SK-N-SH treated with all-trans-retinoic acid at 6 μM for 48 hours (cell line): Measurements from ENCODE around the gene POLR3A.

ENCODE experiments used
- ATAC-seq: fragments of 200-7000 bp; cut with Tn5 transposase; 3 replicates; pipeline ENCODE4 v1.9.1; 2020; ENCODE audit warnings: mild to moderate bottlenecking, moderate library complexity
- ARNTL ChIP-seq: fragments of 450-650 bp; formaldehyde crosslinking; IDR thresholded peaks from 2 replicates; pipeline ENCODE4 v1.5.0; 2020; ENCODE audit warnings: low read depth, mild to moderate bottlenecking, moderate library complexity, borderline replicate concordance
- BACH2 ChIP-seq: fragments of 250-450 bp; sonication (Bioruptor Pico); IDR thresholded peaks from 2 replicates; pipeline ENCODE4 v1.9.0; 2021; ENCODE audit warnings: mild to moderate bottlenecking, borderline replicate concordance
- CSDC2 ChIP-seq: fragments of 250-450 bp; sonication (Bioruptor Pico); IDR thresholded peaks from 2 replicates; pipeline ENCODE4 v1.5.0; 2020; ENCODE audit warnings: mild to moderate bottlenecking, moderate library complexity
- ESRRG ChIP-seq: fragments of 250-450 bp; sonication (Bioruptor Pico); IDR thresholded peaks from 2 replicates; pipeline ENCODE4 v1.6.1; 2021; ENCODE audit warnings: mild to moderate bottlenecking
- GLIS3 ChIP-seq: fragments of 250-450 bp; sonication (Bioruptor Pico); IDR thresholded peaks from 2 replicates; pipeline ENCODE4 v1.5.0; 2020; ENCODE audit warnings: mild to moderate bottlenecking, moderate library complexity
- ISL1 ChIP-seq: fragments of 250-450 bp; sonication (Bioruptor Pico); IDR thresholded peaks from 2 replicates; pipeline ENCODE4 v2.1.2; 2022; ENCODE audit warnings: mild to moderate bottlenecking, moderate library complexity
- OSR1 ChIP-seq: fragments of 250-450 bp; sonication (Bioruptor Pico); IDR thresholded peaks from 2 replicates; pipeline ENCODE4 v1.8.0; 2022; ENCODE audit warnings: moderate library complexity, mild to moderate bottlenecking, inconsistent platforms
- PPARA ChIP-seq: fragments of 250-450 bp; sonication (Bioruptor Pico); IDR thresholded peaks from 2 replicates; pipeline ENCODE4 v1.5.0; 2020; ENCODE audit warnings: mild to moderate bottlenecking, borderline replicate concordance
- RARB ChIP-seq: fragments of 250-450 bp; sonication (Bioruptor Pico); IDR thresholded peaks from 2 replicates; pipeline ENCODE4 v1.8.0; 2021; ENCODE audit warnings: mild to moderate bottlenecking, moderate library complexity
- SNAI2 ChIP-seq: fragments of 250-450 bp; sonication (Bioruptor Pico); IDR thresholded peaks from 2 replicates; pipeline ENCODE4 v1.5.0; 2020; ENCODE audit warnings: mild to moderate bottlenecking, moderate library complexity
- TCF4 ChIP-seq: fragments of 250-450 bp; sonication (Bioruptor Pico); IDR thresholded peaks from 2 replicates; pipeline ENCODE4 v1.8.0; 2021; ENCODE audit warnings: mild to moderate bottlenecking, moderate library complexity, borderline replicate concordance
- ZC3H10 ChIP-seq: fragments of 250-450 bp; sonication (Bioruptor Pico); IDR thresholded peaks from 2 replicates; pipeline ENCODE4 v1.5.1; 2021; ENCODE audit warnings: mild to moderate bottlenecking, moderate library complexity
- ZFP3 ChIP-seq: fragments of 250-450 bp; sonication (Bioruptor Pico); IDR thresholded peaks from 2 replicates; pipeline ENCODE4 v1.5.0; 2020; ENCODE audit warnings: mild to moderate bottlenecking, moderate library complexity
- ZFP30 ChIP-seq: fragments of 450-650 bp; formaldehyde crosslinking; IDR thresholded peaks from 2 replicates; pipeline ENCODE4 v1.5.0; 2022; ENCODE audit warnings: mild to moderate bottlenecking, moderate library complexity
- ZNF70 ChIP-seq: fragments of 450-650 bp; formaldehyde crosslinking; IDR thresholded peaks from 2 replicates; pipeline ENCODE4 v1.5.0; 2020; ENCODE audit warnings: mild to moderate bottlenecking, moderate library complexity
- ZNF8 ChIP-seq: fragments of 450-650 bp; formaldehyde crosslinking; IDR thresholded peaks from 2 replicates; pipeline ENCODE4 v1.5.0; 2020; ENCODE audit warnings: mild to moderate bottlenecking, moderate library complexity
- TF ChIP-seq, protein P1 (sequence below): fragments of 250-450 bp; sonication (Bioruptor Pico); IDR thresholded peaks from 2 replicates; pipeline ENCODE4 v1.5.0; 2020; ENCODE audit warnings: mild to moderate bottlenecking, moderate library complexity
- TF ChIP-seq, protein P2 (sequence below): fragments of 250-450 bp; sonication (Bioruptor Pico); IDR thresholded peaks from 2 replicates; pipeline ENCODE4 v1.8.0; 2020; ENCODE audit warnings: mild to moderate bottlenecking, moderate library complexity, borderline replicate concordance
- TF ChIP-seq, protein P3 (sequence below): fragments of 250-450 bp; sonication (Bioruptor Pico); IDR thresholded peaks from 2 replicates; pipeline ENCODE4 v1.5.1; 2021; ENCODE audit warnings: mild to moderate bottlenecking, moderate library complexity
- TF ChIP-seq, protein P4 (sequence below): fragments of 250-450 bp; sonication (Bioruptor Pico); IDR thresholded peaks from 2 replicates; pipeline ENCODE4 v1.5.1; 2020; ENCODE audit warnings: low read depth, mild to moderate bottlenecking, moderate library complexity

Gene POLR3A

DNA sequence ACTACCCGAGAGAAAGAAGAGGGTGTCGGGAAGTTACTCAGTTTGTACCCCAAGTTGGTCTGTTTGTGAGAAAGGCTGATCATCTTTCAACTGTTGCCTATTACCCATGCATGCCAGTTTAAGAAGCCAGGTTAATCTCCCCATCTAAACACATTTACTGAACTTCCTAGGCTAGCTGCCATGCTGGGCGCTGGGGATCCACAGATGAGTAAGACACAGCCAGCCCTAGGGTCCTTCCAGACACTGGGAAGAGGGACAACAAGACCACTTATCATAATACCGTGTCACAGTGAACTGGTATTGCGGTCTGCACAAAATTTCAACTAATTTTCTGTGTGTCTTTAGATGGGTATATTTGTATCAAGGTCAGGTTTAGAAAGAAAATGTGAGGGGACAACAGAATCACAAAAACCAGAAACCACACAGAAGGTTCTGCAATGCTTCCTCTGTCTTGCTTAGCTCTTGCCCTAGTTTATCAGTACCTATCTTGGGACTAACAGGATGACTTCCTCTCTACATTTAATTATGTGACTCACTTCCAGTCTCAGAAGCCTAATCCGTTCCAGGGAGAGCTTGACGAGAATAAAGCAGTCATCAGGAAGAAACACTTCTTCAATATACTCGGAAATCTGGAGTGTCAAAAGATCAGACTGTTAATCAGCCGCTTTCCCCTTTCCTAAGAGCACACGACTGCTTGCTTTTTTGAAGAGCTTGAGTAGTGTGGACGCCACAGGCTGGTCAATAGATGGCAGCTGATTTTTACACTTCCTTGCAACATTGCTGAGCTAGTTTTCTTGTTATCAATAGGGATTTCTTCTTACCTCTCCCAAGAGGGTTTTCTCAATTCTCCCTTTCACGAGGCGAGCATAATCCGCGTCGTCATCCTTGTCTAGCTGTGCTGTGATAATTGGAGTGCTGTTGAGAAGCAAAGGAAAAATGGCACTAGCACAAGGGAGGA is 45.7 kb downstream of the POLR3A start:
- ATAC-seq, result peak; percentile 93
- TF ChIP-seq ISL1 (peak; percentile 33; the same call in 1 of the 2 replicates), ZC3H10 (CRISPR knock-in tag) (peak; percentile 62; the same call in 1 of the 2 replicates), BACH2 (CRISPR knock-in tag) (no peak), ZFP3 (0 out of 2 replicates have a peak, but pooled peaks have one; percentile 11), GLIS3 (CRISPR knock-in tag) (peak; percentile 52; the same call in 1 of the 2 replicates), TCF4 (CRISPR knock-in tag) (no peak), PPARA (no peak), OSR1 (CRISPR knock-in tag) (no peak), ZNF70 (CRISPR knock-in tag) (peak; percentile 94), ZNF8 (no peak), SNAI2 (CRISPR knock-in tag) (peak; percentile 30; the same call in 1 of the 2 replicates)
- TF ChIP-seq, protein P1, sequence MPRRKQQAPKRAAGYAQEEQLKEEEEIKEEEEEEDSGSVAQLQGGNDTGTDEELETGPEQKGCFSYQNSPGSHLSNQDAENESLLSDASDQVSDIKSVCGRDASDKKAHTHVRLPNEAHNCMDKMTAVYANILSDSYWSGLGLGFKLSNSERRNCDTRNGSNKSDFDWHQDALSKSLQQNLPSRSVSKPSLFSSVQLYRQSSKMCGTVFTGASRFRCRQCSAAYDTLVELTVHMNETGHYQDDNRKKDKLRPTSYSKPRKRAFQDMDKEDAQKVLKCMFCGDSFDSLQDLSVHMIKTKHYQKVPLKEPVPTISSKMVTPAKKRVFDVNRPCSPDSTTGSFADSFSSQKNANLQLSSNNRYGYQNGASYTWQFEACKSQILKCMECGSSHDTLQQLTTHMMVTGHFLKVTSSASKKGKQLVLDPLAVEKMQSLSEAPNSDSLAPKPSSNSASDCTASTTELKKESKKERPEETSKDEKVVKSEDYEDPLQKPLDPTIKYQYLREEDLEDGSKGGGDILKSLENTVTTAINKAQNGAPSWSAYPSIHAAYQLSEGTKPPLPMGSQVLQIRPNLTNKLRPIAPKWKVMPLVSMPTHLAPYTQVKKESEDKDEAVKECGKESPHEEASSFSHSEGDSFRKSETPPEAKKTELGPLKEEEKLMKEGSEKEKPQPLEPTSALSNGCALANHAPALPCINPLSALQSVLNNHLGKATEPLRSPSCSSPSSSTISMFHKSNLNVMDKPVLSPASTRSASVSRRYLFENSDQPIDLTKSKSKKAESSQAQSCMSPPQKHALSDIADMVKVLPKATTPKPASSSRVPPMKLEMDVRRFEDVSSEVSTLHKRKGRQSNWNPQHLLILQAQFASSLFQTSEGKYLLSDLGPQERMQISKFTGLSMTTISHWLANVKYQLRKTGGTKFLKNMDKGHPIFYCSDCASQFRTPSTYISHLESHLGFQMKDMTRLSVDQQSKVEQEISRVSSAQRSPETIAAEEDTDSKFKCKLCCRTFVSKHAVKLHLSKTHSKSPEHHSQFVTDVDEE, result no peak
- TF ChIP-seq, protein P2, sequence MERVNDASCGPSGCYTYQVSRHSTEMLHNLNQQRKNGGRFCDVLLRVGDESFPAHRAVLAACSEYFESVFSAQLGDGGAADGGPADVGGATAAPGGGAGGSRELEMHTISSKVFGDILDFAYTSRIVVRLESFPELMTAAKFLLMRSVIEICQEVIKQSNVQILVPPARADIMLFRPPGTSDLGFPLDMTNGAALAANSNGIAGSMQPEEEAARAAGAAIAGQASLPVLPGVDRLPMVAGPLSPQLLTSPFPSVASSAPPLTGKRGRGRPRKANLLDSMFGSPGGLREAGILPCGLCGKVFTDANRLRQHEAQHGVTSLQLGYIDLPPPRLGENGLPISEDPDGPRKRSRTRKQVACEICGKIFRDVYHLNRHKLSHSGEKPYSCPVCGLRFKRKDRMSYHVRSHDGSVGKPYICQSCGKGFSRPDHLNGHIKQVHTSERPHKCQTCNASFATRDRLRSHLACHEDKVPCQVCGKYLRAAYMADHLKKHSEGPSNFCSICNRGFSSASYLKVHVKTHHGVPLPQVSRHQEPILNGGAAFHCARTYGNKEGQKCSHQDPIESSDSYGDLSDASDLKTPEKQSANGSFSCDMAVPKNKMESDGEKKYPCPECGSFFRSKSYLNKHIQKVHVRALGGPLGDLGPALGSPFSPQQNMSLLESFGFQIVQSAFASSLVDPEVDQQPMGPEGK (CRISPR knock-in tag), result no peak
- TF ChIP-seq, protein P3, sequence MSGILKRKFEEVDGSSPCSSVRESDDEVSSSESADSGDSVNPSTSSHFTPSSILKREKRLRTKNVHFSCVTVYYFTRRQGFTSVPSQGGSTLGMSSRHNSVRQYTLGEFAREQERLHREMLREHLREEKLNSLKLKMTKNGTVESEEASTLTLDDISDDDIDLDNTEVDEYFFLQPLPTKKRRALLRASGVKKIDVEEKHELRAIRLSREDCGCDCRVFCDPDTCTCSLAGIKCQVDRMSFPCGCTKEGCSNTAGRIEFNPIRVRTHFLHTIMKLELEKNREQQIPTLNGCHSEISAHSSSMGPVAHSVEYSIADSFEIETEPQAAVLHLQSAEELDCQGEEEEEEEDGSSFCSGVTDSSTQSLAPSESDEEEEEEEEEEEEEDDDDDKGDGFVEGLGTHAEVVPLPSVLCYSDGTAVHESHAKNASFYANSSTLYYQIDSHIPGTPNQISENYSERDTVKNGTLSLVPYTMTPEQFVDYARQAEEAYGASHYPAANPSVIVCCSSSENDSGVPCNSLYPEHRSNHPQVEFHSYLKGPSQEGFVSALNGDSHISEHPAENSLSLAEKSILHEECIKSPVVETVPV (CRISPR knock-in tag), result no peak

DNA sequence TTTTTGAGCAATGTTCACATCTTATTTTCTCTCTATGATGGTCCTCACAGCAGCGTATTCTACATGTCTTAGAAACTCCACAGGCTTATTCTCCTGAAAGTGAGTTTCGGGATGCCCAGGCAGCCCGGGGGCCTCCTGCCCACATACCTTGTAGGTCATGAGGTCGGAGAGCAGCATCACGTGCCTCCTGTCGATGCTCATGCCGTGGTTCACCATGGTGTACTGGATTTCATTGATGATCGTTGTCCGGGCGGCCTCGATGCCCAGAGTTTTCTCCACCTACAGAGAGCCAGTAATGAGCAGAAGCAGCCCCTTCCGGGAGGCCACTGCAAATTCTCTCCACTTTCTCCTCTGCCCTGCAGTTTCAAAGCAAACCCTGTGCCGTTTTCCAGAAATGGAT is 48.0 kb downstream of the POLR3A start:
- no peak for ATAC-seq
- TF ChIP-seq GLIS3 (CRISPR knock-in tag) (no peak), ESRRG (CRISPR knock-in tag) (no peak), RARB (CRISPR knock-in tag) (no peak), PPARA (no peak), CSDC2 (CRISPR knock-in tag) (no peak), SNAI2 (CRISPR knock-in tag) (no peak), ISL1 (no peak), ZNF8 (no peak), ZFP30 (CRISPR knock-in tag) (no peak), ARNTL (CRISPR knock-in tag) (no peak), OSR1 (CRISPR knock-in tag) (no peak), ZNF70 (CRISPR knock-in tag) (no peak), TCF4 (CRISPR knock-in tag) (no peak)
- TF ChIP-seq, protein P2 (CRISPR knock-in tag), result no peak
- TF ChIP-seq, protein P4, sequence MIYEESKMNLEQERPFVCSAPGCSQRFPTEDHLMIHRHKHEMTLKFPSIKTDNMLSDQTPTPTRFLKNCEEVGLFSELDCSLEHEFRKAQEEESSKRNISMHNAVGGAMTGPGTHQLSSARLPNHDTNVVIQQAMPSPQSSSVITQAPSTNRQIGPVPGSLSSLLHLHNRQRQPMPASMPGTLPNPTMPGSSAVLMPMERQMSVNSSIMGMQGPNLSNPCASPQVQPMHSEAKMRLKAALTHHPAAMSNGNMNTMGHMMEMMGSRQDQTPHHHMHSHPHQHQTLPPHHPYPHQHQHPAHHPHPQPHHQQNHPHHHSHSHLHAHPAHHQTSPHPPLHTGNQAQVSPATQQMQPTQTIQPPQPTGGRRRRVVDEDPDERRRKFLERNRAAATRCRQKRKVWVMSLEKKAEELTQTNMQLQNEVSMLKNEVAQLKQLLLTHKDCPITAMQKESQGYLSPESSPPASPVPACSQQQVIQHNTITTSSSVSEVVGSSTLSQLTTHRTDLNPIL (CRISPR knock-in tag), result no peak
- TF ChIP-seq, protein P3 (CRISPR knock-in tag), result no peak
- TF ChIP-seq, protein P1, result no peak
